OCI-LY1 (cell line): ENCODE measurements around the gene ZNF224.

Experiments
- H2AFZ ChIP-seq: fragments of 200-600 bp; sonication (generic), shearing (Covaris generic); 2 replicates; pipeline ENCODE4 v1.6.0; 2014; ENCODE audit warnings: antibody characterized with exemption, mild to moderate bottlenecking, low read length
- H3F3A ChIP-seq: fragments of 200-600 bp; sonication (generic), shearing (Covaris generic); 2 replicates; pipeline ENCODE4 v1.6.0; 2014; ENCODE audit warnings: mild to moderate bottlenecking, antibody characterized with exemption, low read length, moderate library complexity; ENCODE audit not compliant: insufficient read depth
- H3K27ac ChIP-seq: fragments of 200-600 bp; sonication (generic); 2 replicates; pipeline ENCODE4 v1.5.1; 2014; ENCODE audit warnings: low read length, mixed run types, mild to moderate bottlenecking, low read depth; ENCODE audit not compliant: poor library complexity, severe bottlenecking
- H3K27me3 ChIP-seq: fragments of 200-600 bp; sonication (generic); 2 replicates; pipeline ENCODE4 v1.6.0; 2014; ENCODE audit warnings: antibody characterized with exemption, mild to moderate bottlenecking, low read length, moderate library complexity; ENCODE audit not compliant: insufficient read depth
- H3K36me3 ChIP-seq: fragments of 200-600 bp; sonication (generic); 2 replicates; pipeline ENCODE4 v1.6.1; 2014; ENCODE audit warnings: mild to moderate bottlenecking, antibody characterized with exemption, low read length, moderate library complexity, mixed read lengths; ENCODE audit not compliant: insufficient read depth
- H3K4me1 ChIP-seq: fragments of 200-600 bp; sonication (generic); 2 replicates; pipeline ENCODE4 v1.5.1; 2014; ENCODE audit warnings: mild to moderate bottlenecking, low read length, moderate library complexity; ENCODE audit not compliant: insufficient read depth, severe bottlenecking
- H3K4me2 ChIP-seq: fragments of 200-600 bp; sonication (generic), shearing (Covaris generic); 2 replicates; pipeline ENCODE4 v1.6.1; 2014; ENCODE audit warnings: low read length
- H3K4me3 ChIP-seq: fragments of 200-600 bp; sonication (generic); 2 replicates; pipeline ENCODE4 v1.5.1; 2014; ENCODE audit warnings: low read length, low read depth, mild to moderate bottlenecking, mixed read lengths; ENCODE audit not compliant: poor library complexity, severe bottlenecking
- H3K79me2 ChIP-seq: fragments of 200-600 bp; shearing (Covaris generic); 2 replicates; pipeline ENCODE4 v1.6.1; 2016; ENCODE audit warnings: mixed run types, low read length, mixed read lengths; ENCODE audit not compliant: insufficient read depth
- H3K9ac ChIP-seq: fragments of 200-600 bp; sonication (generic), shearing (Covaris generic); 2 replicates; pipeline ENCODE4 v1.6.1; 2014; ENCODE audit warnings: mild to moderate bottlenecking, low read length, mixed read lengths
- H3K9me2 ChIP-seq: fragments of 200-600 bp; sonication (generic), shearing (Covaris generic); 2 replicates; pipeline ENCODE4 v1.6.1; 2014; ENCODE audit warnings: low read depth, mild to moderate bottlenecking, low read length, mixed read lengths
- H3K9me3 ChIP-seq: fragments of 200-600 bp; shearing (Covaris generic); 2 replicates; pipeline ENCODE4 v1.6.1; 2014; ENCODE audit warnings: low read length, mixed read lengths
- H4K20me1 ChIP-seq: fragments of 200-600 bp; sonication (generic), shearing (Covaris generic); 2 replicates; pipeline ENCODE4 v1.6.0; 2016; ENCODE audit warnings: mild to moderate bottlenecking, low read length; ENCODE audit not compliant: insufficient read depth
- EZH2 ChIP-seq: fragments of 200-600 bp; sonication (generic), shearing (Covaris generic); IDR thresholded peaks from 2 replicates; pipeline ENCODE4 v1.8.0; 2017; ENCODE audit warnings: borderline replicate concordance, mixed run types, mild to moderate bottlenecking, antibody characterized with exemption, low read length, moderate library complexity, mixed read lengths
- TF ChIP-seq, protein P1 (sequence below): fragments of 200-600 bp; sonication (generic), shearing (Covaris generic); IDR thresholded peaks from 2 replicates; pipeline ENCODE4 v1.5.1; 2017; ENCODE audit warnings: mild to moderate bottlenecking, antibody characterized with exemption, low read length, moderate library complexity, mixed read lengths

ZNF224 gene

GRCh38 chr19:44055870-44056269 lies 38.3 kb upstream of the ZNF224 start:
- no peak overlapping the region for H3K9ac ChIP-seq
- H3K27ac ChIP-seq = no peak overlapping the region
- no peaks in the 10 kb centered on the region for H3K9me2 ChIP-seq
- H3K36me3 ChIP-seq = no peaks in the 10 kb centered on the region
- H2AFZ ChIP-seq = no peak overlapping the region
- no peaks in the 10 kb centered on the region for H3K9me3 ChIP-seq
- H3K4me2 ChIP-seq = no peak overlapping the region
- H3K4me3 ChIP-seq = no peak overlapping the region
- no peaks in the 10 kb centered on the region for H3K4me1 ChIP-seq
- no peaks in the 10 kb centered on the region; the same call in 1 of the 2 replicates for H3K27me3 ChIP-seq
- no peaks in the 10 kb centered on the region for H3K79me2 ChIP-seq
- no peaks in the 10 kb centered on the region for H3F3A ChIP-seq
- TF ChIP-seq, protein P1, sequence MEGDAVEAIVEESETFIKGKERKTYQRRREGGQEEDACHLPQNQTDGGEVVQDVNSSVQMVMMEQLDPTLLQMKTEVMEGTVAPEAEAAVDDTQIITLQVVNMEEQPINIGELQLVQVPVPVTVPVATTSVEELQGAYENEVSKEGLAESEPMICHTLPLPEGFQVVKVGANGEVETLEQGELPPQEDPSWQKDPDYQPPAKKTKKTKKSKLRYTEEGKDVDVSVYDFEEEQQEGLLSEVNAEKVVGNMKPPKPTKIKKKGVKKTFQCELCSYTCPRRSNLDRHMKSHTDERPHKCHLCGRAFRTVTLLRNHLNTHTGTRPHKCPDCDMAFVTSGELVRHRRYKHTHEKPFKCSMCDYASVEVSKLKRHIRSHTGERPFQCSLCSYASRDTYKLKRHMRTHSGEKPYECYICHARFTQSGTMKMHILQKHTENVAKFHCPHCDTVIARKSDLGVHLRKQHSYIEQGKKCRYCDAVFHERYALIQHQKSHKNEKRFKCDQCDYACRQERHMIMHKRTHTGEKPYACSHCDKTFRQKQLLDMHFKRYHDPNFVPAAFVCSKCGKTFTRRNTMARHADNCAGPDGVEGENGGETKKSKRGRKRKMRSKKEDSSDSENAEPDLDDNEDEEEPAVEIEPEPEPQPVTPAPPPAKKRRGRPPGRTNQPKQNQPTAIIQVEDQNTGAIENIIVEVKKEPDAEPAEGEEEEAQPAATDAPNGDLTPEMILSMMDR = peak; percentile 22; the same call in 1 of the 2 replicates
- TF ChIP-seq EZH2 = no peak
- no peaks in the 10 kb centered on the region for H4K20me1 ChIP-seq

DNA sequence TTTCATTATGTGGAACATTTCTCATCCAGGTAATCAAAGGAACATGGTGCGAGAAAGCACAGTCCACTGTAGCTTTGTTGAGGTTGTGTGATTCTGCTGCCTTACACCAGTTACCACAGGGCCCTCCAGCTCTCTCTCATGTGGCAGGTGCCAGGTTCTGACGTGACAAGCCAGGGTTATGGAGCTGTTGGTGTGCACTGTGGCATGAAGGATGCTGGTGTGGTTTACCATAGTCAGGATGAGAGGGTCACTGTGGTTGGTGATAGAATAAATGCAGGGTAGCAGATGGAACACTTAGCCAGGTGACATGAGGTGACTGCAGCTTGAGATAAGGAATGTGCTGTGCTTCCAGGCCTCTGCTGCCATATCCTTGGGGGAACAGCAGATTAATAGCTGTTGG lies 34.9 kb upstream of the ZNF224 start:
- Histone ChIP-seq H3K9me2 (no peaks in the 10 kb centered on the region), H3K36me3 (no peaks in the 10 kb centered on the region)

DNA sequence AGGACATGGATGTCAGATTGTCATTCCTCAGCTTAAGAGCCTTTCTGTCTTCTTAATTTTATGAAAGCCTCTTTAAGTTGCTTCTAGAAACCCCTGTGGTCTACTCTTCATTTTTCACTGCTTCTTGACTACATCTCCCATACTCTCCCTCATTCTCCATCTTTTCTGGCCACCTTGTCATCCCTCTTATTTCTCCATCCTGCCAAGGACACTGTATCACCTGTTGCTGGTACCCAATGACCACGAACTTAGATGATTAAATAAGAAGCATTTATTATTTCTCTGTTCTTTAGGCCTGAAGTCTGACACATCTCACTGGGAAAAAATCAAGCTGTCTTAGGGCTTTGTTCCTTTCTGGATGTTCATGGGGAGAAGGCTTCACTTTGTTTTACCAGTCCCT lies 33.1 kb upstream of the ZNF224 start:
- no peaks in the 10 kb centered on the region for H3K79me2 ChIP-seq
- H3K9ac ChIP-seq = no peak overlapping the region
- H3F3A ChIP-seq = no peaks in the 10 kb centered on the region
- no peak overlapping the region for H3K27ac ChIP-seq
- H3K9me3 ChIP-seq = no peaks in the 10 kb centered on the region
- no peaks in the 10 kb centered on the region for H3K4me1 ChIP-seq
- no peaks in the 10 kb centered on the region for H4K20me1 ChIP-seq
- no peaks in the 10 kb centered on the region for H3K9me2 ChIP-seq
- no peaks in the 10 kb centered on the region for H3K27me3 ChIP-seq
- no peak overlapping the region for H2AFZ ChIP-seq
- H3K36me3 ChIP-seq = no peaks in the 10 kb centered on the region
- H3K4me3 ChIP-seq = no peak overlapping the region
- no peak overlapping the region for H3K4me2 ChIP-seq
- no peak for TF ChIP-seq EZH2
- TF ChIP-seq, protein P1 = no peak

More for the DNA sequence above, 34.9 kb upstream of the ZNF224 start:
- Histone ChIP-seq H3K4me2 (no peak overlapping the region), H3K79me2 (no peaks in the 10 kb centered on the region), H3K9me3 (no peaks in the 10 kb centered on the region), H4K20me1 (no peaks in the 10 kb centered on the region), H3K27ac (no peak overlapping the region), H2AFZ (no peak overlapping the region), H3K27me3 (no peaks in the 10 kb centered on the region), H3K9ac (no peak overlapping the region), H3F3A (no peaks in the 10 kb centered on the region), H3K4me1 (no peaks in the 10 kb centered on the region), H3K4me3 (no peak overlapping the region)
- TF ChIP-seq, protein P1 = no peak
- TF ChIP-seq EZH2 = no peak
